Epithelial cell of esophagus (primary cell): ENCODE data around the gene MED10.

Source experiments
- DNase-seq: peaks from one replicate; pipeline ENCODE4 v3.0.0; 2010; ENCODE audit warnings: low read depth
- H3K4me3 ChIP-seq: 2 replicates; pipeline ENCODE4 v1.5.1; 2011; ENCODE audit warnings: mild to moderate bottlenecking, low read length, control low read depth
- CTCF ChIP-seq: IDR thresholded peaks from 2 replicates; pipeline ENCODE4 v1.5.1; 2011; ENCODE audit warnings: low read depth, mild to moderate bottlenecking, low read length, control low read depth, inconsistent platforms; ENCODE audit not compliant: insufficient read depth; ENCODE audit errors: missing control alignments

MED10 gene

GRCh38 chr5:6418679-6419276 lies 40.4 kb upstream of the MED10 start:
- no peak for DNase-seq
- H3K4me3 ChIP-seq: no peak overlapping the region
- no peak for TF ChIP-seq CTCF

DNA sequence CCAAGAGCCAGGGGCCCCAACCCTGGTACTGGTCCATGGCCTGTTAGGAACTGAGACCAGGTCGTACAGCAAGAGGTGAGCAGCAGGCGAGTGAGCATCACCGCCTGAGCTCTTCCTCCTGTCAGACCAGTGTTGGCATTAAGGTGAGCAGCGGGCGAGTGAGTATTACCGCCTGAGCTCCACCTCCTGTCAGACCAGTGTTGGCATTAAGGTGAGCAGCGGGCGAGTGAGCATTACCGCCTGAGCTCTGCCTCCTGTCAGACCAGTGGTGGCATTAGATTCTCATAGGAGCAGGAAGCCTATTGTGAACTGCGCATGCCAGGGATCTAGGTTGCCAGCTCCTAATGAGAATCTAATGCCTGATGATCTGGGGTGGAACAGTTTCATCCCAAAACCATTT lies 39.3 kb upstream of the MED10 start:
- no peak overlapping the region for H3K4me3 ChIP-seq
- TF ChIP-seq CTCF: no peak
- DNase-seq: no peak

GRCh38 chr5:6412811-6413210 lies 34.5 kb upstream of the MED10 start:
- DNase-seq: no peak
- no peak for TF ChIP-seq CTCF
- no peak overlapping the region for H3K4me3 ChIP-seq

GRCh38 chr5:6411141-6411540 lies 32.8 kb upstream of the MED10 start:
- DNase-seq: no peak
- no peak overlapping the region for H3K4me3 ChIP-seq
- TF ChIP-seq CTCF: no peak

DNA sequence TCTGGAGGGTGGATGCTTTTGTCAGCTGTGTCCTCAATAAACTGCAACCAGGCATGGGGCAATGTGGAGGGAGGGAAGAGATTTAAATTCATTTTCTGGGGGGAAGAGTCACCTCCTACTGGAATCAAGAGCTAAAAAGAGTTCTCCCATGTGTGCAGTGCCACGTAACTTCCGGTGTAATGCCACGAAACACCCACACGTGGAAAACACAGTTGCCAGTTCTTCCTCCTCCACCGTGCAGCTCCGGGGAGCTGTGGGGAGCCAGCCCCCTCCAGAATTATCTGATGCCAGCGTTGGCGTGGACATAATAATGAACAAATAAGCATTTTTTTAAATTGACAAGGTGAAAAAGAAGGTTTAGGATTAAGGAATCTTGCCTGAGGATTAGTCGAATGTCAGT lies 32.1 kb upstream of the MED10 start:
- DNase-seq: no peak
- TF ChIP-seq CTCF: no peak
- H3K4me3 ChIP-seq: no peak overlapping the region

- H3K4me3 ChIP-seq: no peak overlapping the region
- no peak for TF ChIP-seq CTCF
- DNase-seq: no peak
These were observed 30.5 kb upstream of the MED10 start for GRCh38 chr5:6408627-6409446.

DNA sequence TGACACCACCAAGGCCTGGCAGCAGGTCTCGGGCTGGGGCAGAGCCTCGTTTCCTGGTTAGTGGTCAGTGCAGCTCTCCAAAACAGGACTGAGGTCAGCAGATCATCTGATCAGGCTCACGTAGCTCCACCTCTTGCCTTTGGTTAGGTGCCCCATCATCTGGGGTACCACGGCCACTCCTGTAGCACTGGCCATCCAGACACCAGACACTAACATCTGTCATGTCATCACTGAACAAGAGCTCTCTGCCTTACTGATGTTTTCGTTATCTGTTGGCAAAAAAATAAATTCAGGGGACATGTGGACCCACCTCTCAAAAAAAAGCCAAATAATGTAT lies 29.9 kb upstream of the MED10 start:
- no peak overlapping the region for H3K4me3 ChIP-seq
- DNase-seq: no peak
- no peak for TF ChIP-seq CTCF
